ENCODE measurements around the gene KRT2.

DNA sequence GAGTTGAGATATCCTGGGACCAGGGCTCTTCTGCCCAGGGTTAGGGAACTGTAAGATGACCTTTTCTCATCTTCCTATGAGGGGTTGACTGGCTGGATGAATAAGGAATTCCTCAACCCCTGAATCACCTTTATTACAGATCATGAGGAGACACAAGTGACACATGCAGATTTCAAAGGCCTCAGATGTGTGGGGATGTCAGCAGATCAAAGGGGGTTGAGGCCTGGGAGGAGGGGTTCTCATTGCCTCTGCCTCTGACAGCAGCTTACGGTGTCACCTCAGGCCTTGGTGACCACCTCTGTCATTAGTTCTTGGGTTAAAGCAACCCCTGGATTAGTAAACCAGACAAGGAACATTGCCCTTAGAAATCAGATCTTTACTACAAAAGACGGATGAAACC, 48.7 kb downstream of the KRT2 start:
- TF ChIP-seq, protein P1, sequence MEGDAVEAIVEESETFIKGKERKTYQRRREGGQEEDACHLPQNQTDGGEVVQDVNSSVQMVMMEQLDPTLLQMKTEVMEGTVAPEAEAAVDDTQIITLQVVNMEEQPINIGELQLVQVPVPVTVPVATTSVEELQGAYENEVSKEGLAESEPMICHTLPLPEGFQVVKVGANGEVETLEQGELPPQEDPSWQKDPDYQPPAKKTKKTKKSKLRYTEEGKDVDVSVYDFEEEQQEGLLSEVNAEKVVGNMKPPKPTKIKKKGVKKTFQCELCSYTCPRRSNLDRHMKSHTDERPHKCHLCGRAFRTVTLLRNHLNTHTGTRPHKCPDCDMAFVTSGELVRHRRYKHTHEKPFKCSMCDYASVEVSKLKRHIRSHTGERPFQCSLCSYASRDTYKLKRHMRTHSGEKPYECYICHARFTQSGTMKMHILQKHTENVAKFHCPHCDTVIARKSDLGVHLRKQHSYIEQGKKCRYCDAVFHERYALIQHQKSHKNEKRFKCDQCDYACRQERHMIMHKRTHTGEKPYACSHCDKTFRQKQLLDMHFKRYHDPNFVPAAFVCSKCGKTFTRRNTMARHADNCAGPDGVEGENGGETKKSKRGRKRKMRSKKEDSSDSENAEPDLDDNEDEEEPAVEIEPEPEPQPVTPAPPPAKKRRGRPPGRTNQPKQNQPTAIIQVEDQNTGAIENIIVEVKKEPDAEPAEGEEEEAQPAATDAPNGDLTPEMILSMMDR (IDR thresholded peaks at IDR 0.05) = no peak
- TF ChIP-seq POLR2A (IDR thresholded peaks at IDR 0.05) = no peak
